HepG2 (cell line): ENCODE data around the gene PLLP. TPM values are rescaled to one million over a fixed set of nuclear protein-coding genes. Genes with fewer than 3 reads are reported as not detected.

Experiments
- ATAC-seq: fragments of 200-7000 bp; cut with Tn5 transposase; 3 replicates; pipeline ENCODE4 v1.9.1; 2020; ENCODE audit warnings: mild to moderate bottlenecking, moderate library complexity
- BruUV-seq: library from RNA; stranded (reverse); fragments of 400-500 nt; replicated peaks from 2 replicates; lab custom pipeline; 2021; lab: Mats Ljungman, UMichigan
- CTCF ChIA-PET: fragments of 300-600 bp; formaldehyde crosslinking; extraction: SDS; loops from one replicate; lab custom pipeline; 2021; ENCODE audit warnings: low total read pairs, inconsistent platforms, low intra/inter-chr PET ratio; lab: Yijun Ruan, JAX
- POLR2A ChIA-PET: fragments of 350-600 bp; sonication (Branson Sonifier 250); formaldehyde crosslinking; loops from one replicate; lab custom pipeline; 2020; ENCODE audit warnings: antibody characterized with exemption, inconsistent platforms; lab: Yijun Ruan, JAX
- DNase-seq: peaks from one replicate; pipeline ENCODE4 v3.0.0-alpha.2; 2015; ENCODE audit warnings: low spot score
- FAIRE-seq: peaks from 3 replicates; lab custom pipeline; 2011; peaks lifted over from hg19 to GRCh38; lab: Jason Lieb, UNC
- H2AFZ ChIP-seq: one replicate; pipeline ENCODE4 v1.6.1; 2011; ENCODE audit warnings: low read length, inconsistent platforms
- H3K27ac ChIP-seq: fragments of 300-600 bp; 3 replicates; pipeline ENCODE4 v1.8.0; 2011; ENCODE audit warnings: mixed run types, mild to moderate bottlenecking, mixed read lengths, low read length, inconsistent platforms; ENCODE audit not compliant: insufficient read depth; ENCODE audit errors: extremely low read length
- H3K27me3 ChIP-seq, 2 experiments: fragments of 200-600 bp in 1 of 2; 2 replicates in 1 of 2; 3 replicates in 1 of 2; pipeline versions ENCODE4 v1.6.0 to v1.8.0; 2011; ENCODE audit warnings: low read length in 2 of 2, mild to moderate bottlenecking in 2 of 2, moderate library complexity in 2 of 2, inconsistent platforms in 1 of 2; ENCODE audit not compliant: insufficient read depth in 2 of 2, control insufficient read depth in 1 of 2
- H3K36me3 ChIP-seq, 2 experiments: fragments of 200-600 bp in 1 of 2; replicated peaks in 1 of 2; 2 replicates in 1 of 2; 3 replicates in 1 of 2; pipeline versions ENCODE4 v1.5.1 to v1.8.0; 2011; ENCODE audit warnings: low read length in 2 of 2, inconsistent platforms in 1 of 2; ENCODE audit not compliant: insufficient read depth in 2 of 2, control insufficient read depth in 1 of 2
- H3K4me1 ChIP-seq: 2 replicates; pipeline ENCODE4 v1.5.1; 2012; ENCODE audit warnings: low read length, inconsistent platforms; ENCODE audit not compliant: insufficient read depth
- H3K4me2 ChIP-seq: 2 replicates; pipeline ENCODE4 v1.6.0; 2011; ENCODE audit warnings: low read depth, low read length, inconsistent platforms
- H3K4me3 ChIP-seq, 3 experiments: fragments of 200-600 bp in 1 of 3; sonication (generic), shearing (Covaris generic) in 1 of 3; replicated peaks in 1 of 3; 2 replicates each; pipeline ENCODE4 v1.5.1; 2011 to 2016; ENCODE audit warnings: low read length in 3 of 3, inconsistent platforms in 2 of 3, low read depth in 2 of 3, mild to moderate bottlenecking in 2 of 3, control low read depth in 1 of 3, mixed read lengths in 1 of 3; ENCODE audit not compliant: insufficient read depth in 1 of 3
- H3K79me2 ChIP-seq: one replicate; pipeline ENCODE4 v1.6.1; 2011; ENCODE audit warnings: low read length, inconsistent platforms; ENCODE audit not compliant: insufficient read depth
- H3K9ac ChIP-seq: 2 replicates; pipeline ENCODE4 v1.6.0; 2011; ENCODE audit warnings: mild to moderate bottlenecking, low read depth, low read length, inconsistent platforms; ENCODE audit not compliant: insufficient read depth
- H3K9me3 ChIP-seq: 2 replicates; pipeline ENCODE4 v1.5.1; 2012; ENCODE audit warnings: mild to moderate bottlenecking, low read length
- H4K20me1 ChIP-seq: 2 replicates; pipeline ENCODE4 v1.6.0; 2011; ENCODE audit warnings: inconsistent platforms, mild to moderate bottlenecking, low read length, moderate library complexity; ENCODE audit not compliant: insufficient read depth
- CREBL2 ChIP-seq: sonication (generic); formaldehyde crosslinking; IDR thresholded peaks from 2 replicates; pipeline ENCODE4 v1.8.1; 2023; ENCODE audit warnings: missing genetic modification reagents, mild to moderate bottlenecking, borderline replicate concordance
- CSRNP2 ChIP-seq: sonication (generic); formaldehyde crosslinking; conservative IDR thresholded peaks from 2 replicates; pipeline ENCODE4 v1.8.0; 2022; ENCODE audit warnings: low read depth, missing genetic modification reagents
- EP300 ChIP-seq, 3 experiments: sonication (generic) in 1 of 3; formaldehyde crosslinking in 1 of 3; IDR thresholded peaks; 2 replicates each; pipeline versions ENCODE4 v1.5.1 to v1.6.1; 2011 to 2020; ENCODE audit warnings: low read depth in 2 of 3, low read length in 2 of 3, borderline replicate concordance in 1 of 3, improper control_type of control experiment in 1 of 3, mild to moderate bottlenecking in 1 of 3, missing genetic modification reagents in 1 of 3, moderate library complexity in 1 of 3
- POGK ChIP-seq: sonication (generic); formaldehyde crosslinking; conservative IDR thresholded peaks from 2 replicates; pipeline ENCODE4 v1.8.0; 2022; ENCODE audit warnings: mild to moderate bottlenecking, moderate library complexity, missing genetic modification reagents
- SIX4 ChIP-seq: sonication (generic); formaldehyde crosslinking; IDR thresholded peaks from 2 replicates; pipeline ENCODE4 v1.4.0; 2020; ENCODE audit warnings: missing genetic modification reagents
- ZBTB37 ChIP-seq: sonication (generic); formaldehyde crosslinking; IDR thresholded peaks from 2 replicates; pipeline ENCODE4 v1.4.0; 2020; ENCODE audit warnings: mild to moderate bottlenecking, missing genetic modification reagents
- ZNF121 ChIP-seq: sonication (generic); formaldehyde crosslinking; IDR thresholded peaks from 2 replicates; pipeline ENCODE4 v1.5.0; 2020; ENCODE audit warnings: mild to moderate bottlenecking, missing genetic modification reagents
- ZNF180 ChIP-seq: sonication (generic); formaldehyde crosslinking; IDR thresholded peaks from 2 replicates; pipeline ENCODE4 v1.4.0; 2020; ENCODE audit warnings: low read depth, missing genetic modification reagents, borderline replicate concordance
- ZNF205 ChIP-seq: IDR thresholded peaks from 2 replicates; pipeline ENCODE4 v1.6.1; 2018; ENCODE audit warnings: missing biosample characterization, missing genetic modification reagents
- ZNF260 ChIP-seq: sonication (generic); formaldehyde crosslinking; IDR thresholded peaks from 2 replicates; pipeline ENCODE4 v1.4.0; 2020; ENCODE audit warnings: missing genetic modification reagents, low read depth, mild to moderate bottlenecking, borderline replicate concordance
- ZNF768 ChIP-seq: sonication (generic); formaldehyde crosslinking; IDR thresholded peaks from 2 replicates; pipeline ENCODE4 v1.4.0; 2020; ENCODE audit warnings: missing genetic modification reagents
- WGBS: methylation state at CpG from one replicate; pipeline ENCODE4 v1.1.6; 2017; ENCODE audit warnings: low lambda C conversion rate; 5-methylcytosine and 5-hydroxymethylcytosine counted together
- in situ Hi-C: cut with HindIII; loops from 2 replicates; pipeline ENCODE4 v1.10.0; 2017; ENCODE audit warnings: low pct_unique_long_range_greater_than_20kb; ENCODE audit not compliant: extremely low pct_ligation_motif_present
- intact Hi-C: fragments of 100-400 bp; cut with micrococcal nuclease; formaldehyde crosslinking; loops from one replicate; pipeline ENCODE4 v1.10.0; 2022; ENCODE audit not compliant: unreplicated experiment
- polyA plus RNA-seq, 8 experiments: library from polyadenylated mRNA; depleted of rRNA in 3 of 8; stranded (reverse) in 7 of 8; unstranded in 1 of 8; fragments of >200 nt; fragmentation: Illumina TruSeq in 4 of 8; extraction: Trizol in 4 of 8; gene quantifications; 2 replicates each; pipeline versions ENCODE4 v1.2.1 to v1.2.3, GENCODE V29; 2011 to 2016; ENCODE audit warnings: low read depth in 4 of 8, missing spikeins in 1 of 8, mixed read lengths in 1 of 8; ENCODE audit not compliant: insufficient read depth in 1 of 8
- total RNA-seq, 5 experiments: library from RNA; depleted of rRNA; stranded (reverse); fragments of >200 nt; fragmentation: Illumina TruSeq; extraction: Trizol; gene quantifications; 2 replicates each; pipeline ENCODE4 v1.2.3, GENCODE V29; 2016; ENCODE audit warnings: low read depth in 1 of 5

Gene PLLP
- total and polyA plus RNA-seq, 2 of the 13 experiments (the other 11 are each of a cell fraction or from before 2014, with no cell fraction given), result 60.6 to 127 TPM

- no peaks in the 10 kb centered on the region for H3K27me3 ChIP-seq
- FAIRE-seq, result no peak
- TF ChIP-seq CSRNP2 (CRISPR knock-in tag) (no peak), ZNF768 (CRISPR knock-in tag) (peak; percentile 37; the same call in 1 of the 2 replicates)
- TF ChIP-seq, all 625 proteins: peak for 1
- no peak overlapping the region for H2AFZ ChIP-seq
- BruUV-seq, result no TSS peak
- no peaks in the 10 kb centered on the region for H4K20me1 ChIP-seq
- DNase-seq (no peak), ATAC-seq (no peak)
- CTCF ChIA-PET, result no interaction called here
- 99% methylated on average over 18 of the region's 18 CpGs for WGBS
- H3K4me1 ChIP-seq, result peaks cover 8% of the 10 kb centered on the region
- H3K4me2 ChIP-seq, result no peak overlapping the region
- intact Hi-C loops (no loop called here), in situ Hi-C loops (no loop called here)
- no peak overlapping the region for H3K27ac ChIP-seq
- H3K9ac ChIP-seq, result no peak overlapping the region
- POLR2A ChIA-PET, result no interaction called here
- H3K9me3 ChIP-seq, result no peaks in the 10 kb centered on the region
- H3K36me3 ChIP-seq, result peaks cover 31 to 55% of the 10 kb centered on the region in 2 experiments
- H3K79me2 ChIP-seq, result no peaks in the 10 kb centered on the region
- no peak overlapping the region for H3K4me3 ChIP-seq
These were observed 26.1 kb downstream of the PLLP start for GRCh38 chr16:57258226-57258909.

GRCh38 chr16:57257455-57258070 is 26.9 kb downstream of the PLLP start:
- H3K36me3 ChIP-seq, result peaks cover 30 to 55% of the 10 kb centered on the region in 2 experiments
- no peak overlapping the region for H2AFZ ChIP-seq
- peaks cover 16% of the 10 kb centered on the region for H3K4me1 ChIP-seq
- 93% methylated on average over 13 of the region's 13 CpGs for WGBS
- ATAC-seq (no peak), DNase-seq (no peak), FAIRE-seq (no peak)
- intact Hi-C loops (no loop called here), in situ Hi-C loops (no loop called here)
- H3K27ac ChIP-seq, result no peak overlapping the region
- POLR2A ChIA-PET, result no interaction called here
- H3K4me2 ChIP-seq, result no peak overlapping the region
- no peaks in the 10 kb centered on the region for H3K9me3 ChIP-seq
- H3K27me3 ChIP-seq, result no peaks in the 10 kb centered on the region
- no peak overlapping the region for H3K9ac ChIP-seq
- no TSS peak for BruUV-seq
- H3K79me2 ChIP-seq, result no peaks in the 10 kb centered on the region
- H3K4me3 ChIP-seq, result no peak overlapping the region
- CTCF ChIA-PET, result no interaction called here
- H4K20me1 ChIP-seq, result no peaks in the 10 kb centered on the region
- TF ChIP-seq SIX4 (CRISPR knock-in tag), result no peak
- no peak for TF ChIP-seq EP300 (IDR thresholded peaks at IDR 0.05; ENCODE audit: low read depth in 2 of 2, low read length in 2 of 2)
- TF ChIP-seq EP300 (CRISPR knock-in tag; IDR thresholded peaks at IDR 0.05; ENCODE audit: borderline replicate concordance), result no peak
- TF ChIP-seq ZNF260 (CRISPR knock-in tag), result no peak
- TF ChIP-seq ZNF121 (CRISPR knock-in tag), result no peak
- TF ChIP-seq ZNF180 (CRISPR knock-in tag), result no peak
- no peak for TF ChIP-seq ZNF205 (CRISPR knock-in tag)
- no peak for TF ChIP-seq ZBTB37 (CRISPR knock-in tag)
- no peak for TF ChIP-seq POGK
- no peak for TF ChIP-seq CREBL2 (CRISPR knock-in tag)
